Fibroblast of skin of left quadriceps (primary cell): ENCODE data around the gene NOX4.
"Not testable (repeated sequence)": the region's sequence is repeated elsewhere in the genome, so short reads cannot be mapped to it uniquely, and the experiment has no call there.

Experiments used
- DNase-seq, 2 experiments: peaks; one replicate each; pipeline ENCODE4 v3.0.0-alpha.2; 2013; ENCODE audit warnings: low read depth in 2 of 2

NOX4 gene

GRCh38 chr11:89379976-89380771, 111.0 kb downstream of the NOX4 start:
- peak; percentile 22 to 29 for DNase-seq

GRCh38 chr11:89378986-89379385, 112.2 kb downstream of the NOX4 start:
- not testable (repeated sequence) for DNase-seq

- DNase-seq = not testable (repeated sequence)
Measured at GRCh38 chr11:89369356-89369755, 121.8 kb downstream of the NOX4 start.

- not testable (repeated sequence) for DNase-seq
Measured at GRCh38 chr11:89364856-89365255, 126.3 kb downstream of the NOX4 start.

- no peak for DNase-seq
Measured at GRCh38 chr11:89361734-89362133, 129.4 kb downstream of the NOX4 start.

- not testable (repeated sequence) for DNase-seq
Measured at GRCh38 chr11:89359208-89359607, 132.0 kb downstream of the NOX4 start.

GRCh38 chr11:89358761-89359160, 132.4 kb downstream of the NOX4 start:
- no peak for DNase-seq

- no peak for DNase-seq
Measured at GRCh38 chr11:89355646-89356045, 135.5 kb downstream of the NOX4 start.

GRCh38 chr11:89354513-89354912, 136.7 kb downstream of the NOX4 start:
- DNase-seq = not testable (repeated sequence)

GRCh38 chr11:89347071-89347470, 144.1 kb downstream of the NOX4 start:
- no peak for DNase-seq

GRCh38 chr11:89346601-89347000, 144.6 kb downstream of the NOX4 start:
- no peak for DNase-seq

GRCh38 chr11:89342880-89343572, 148.1 kb downstream of the NOX4 start:
- not testable (repeated sequence) for DNase-seq

GRCh38 chr11:89340450-89340849, 150.7 kb downstream of the NOX4 start:
- peak in 1 of 2 experiments; percentile 39 for DNase-seq

- not testable (repeated sequence) for DNase-seq
Measured at GRCh38 chr11:89338073-89338472, 153.1 kb downstream of the NOX4 start.

GRCh38 chr11:89337100-89337650, 154.0 kb downstream of the NOX4 start:
- DNase-seq = not testable (repeated sequence)

GRCh38 chr11:89333704-89334103, 157.5 kb downstream of the NOX4 start:
- not testable (repeated sequence) for DNase-seq

- DNase-seq = not testable (repeated sequence)
Measured at GRCh38 chr11:89331940-89332339, 159.2 kb downstream of the NOX4 start.

- DNase-seq = no peak
Measured at GRCh38 chr11:89327885-89328284, 163.3 kb downstream of the NOX4 start.

- DNase-seq = no peak
Measured at GRCh38 chr11:89321401-89321800, 169.8 kb downstream of the NOX4 start.

- not testable (repeated sequence) for DNase-seq
Measured at GRCh38 chr11:89310607-89311006, 180.6 kb downstream of the NOX4 start.

GRCh38 chr11:89309321-89309985, 181.7 kb downstream of the NOX4 start:
- not testable (repeated sequence) for DNase-seq

GRCh38 chr11:89308272-89308671, 182.9 kb downstream of the NOX4 start:
- not testable (repeated sequence) for DNase-seq
